Osteocyte (in vitro differentiated cells): ENCODE data around the gene SUPT20HL1. TPM values are rescaled to one million over a fixed set of nuclear protein-coding genes. Genes with fewer than 3 reads are reported as not detected.

ENCODE experiments used
- DNase-seq: peaks from one replicate; pipeline ENCODE4 v3.0.0; 2021; ENCODE audit warnings: mixed read lengths; ENCODE audit not compliant: unreplicated experiment; ENCODE audit errors: extremely low spot score
- H3K27ac Mint-ChIP-seq: one replicate; pipeline ENCODE4 v1.8.0; 2021; ENCODE audit warnings: mild to moderate bottlenecking, mixed read lengths; ENCODE audit not compliant: unreplicated experiment
- H3K27me3 Mint-ChIP-seq: one replicate; pipeline ENCODE4 v1.8.0; 2021; ENCODE audit warnings: mixed read lengths; ENCODE audit not compliant: unreplicated experiment
- H3K36me3 Mint-ChIP-seq: one replicate; pipeline ENCODE4 v1.8.0; 2021; ENCODE audit warnings: mixed read lengths; ENCODE audit not compliant: unreplicated experiment
- H3K4me1 Mint-ChIP-seq: one replicate; pipeline ENCODE4 v1.8.0; 2021; ENCODE audit warnings: mixed read lengths; ENCODE audit not compliant: unreplicated experiment
- H3K4me3 Mint-ChIP-seq: one replicate; pipeline ENCODE4 v1.8.0; 2021; ENCODE audit warnings: mild to moderate bottlenecking, moderate library complexity, mixed read lengths; ENCODE audit not compliant: unreplicated experiment
- H3K9me3 Mint-ChIP-seq: one replicate; pipeline ENCODE4 v1.8.0; 2021; ENCODE audit warnings: mixed read lengths; ENCODE audit not compliant: unreplicated experiment
- CTCF ChIP-seq: fragments of 200-600 bp; sonication (generic); IDR thresholded peaks from 2 replicates; pipeline ENCODE4 v1.5.0; 2021; ENCODE audit warnings: antibody characterized with exemption, mild to moderate bottlenecking, moderate library complexity
- total RNA-seq: library from RNA; stranded (reverse); gene quantifications from 2 replicates; pipeline ENCODE4 v1.2.1, GENCODE V29; 2021

Gene SUPT20HL1
- total RNA-seq, 1 donor from 2014 or later: not detected

GRCh38 chrX:24372021-24372763, 11.8 kb downstream of the SUPT20HL1 start:
- Mint-ChIP-seq H3K27ac (no peak overlapping the region), H3K36me3 (no peaks in the 10 kb centered on the region), H3K27me3 (peaks cover 18% of the 10 kb centered on the region), H3K9me3 (no peaks in the 10 kb centered on the region), H3K4me1 (peaks cover 7% of the 10 kb centered on the region), H3K4me3 (no peak overlapping the region)
- no peak for DNase-seq
- no peak for TF ChIP-seq CTCF

GRCh38 chrX:24375600-24376131, 15.2 kb downstream of the SUPT20HL1 start:
- peaks cover 39% of the 10 kb centered on the region for H3K27me3 Mint-ChIP-seq
- DNase-seq: no peak
- no peaks in the 10 kb centered on the region for H3K9me3 Mint-ChIP-seq
- no peak for TF ChIP-seq CTCF
- H3K4me1 Mint-ChIP-seq: peaks cover 12% of the 10 kb centered on the region
- no peak overlapping the region for H3K4me3 Mint-ChIP-seq
- H3K27ac Mint-ChIP-seq: no peak overlapping the region
- H3K36me3 Mint-ChIP-seq: no peaks in the 10 kb centered on the region

- H3K36me3 Mint-ChIP-seq: no peaks in the 10 kb centered on the region
- no peak for TF ChIP-seq CTCF
Measured at GRCh38 chrX:24376403-24376802, 16.0 kb downstream of the SUPT20HL1 start.

GRCh38 chrX:24377195-24377594, 16.8 kb downstream of the SUPT20HL1 start:
- Mint-ChIP-seq H3K4me1 (peaks cover 5% of the 10 kb centered on the region), H3K27ac (no peak overlapping the region), H3K27me3 (peaks cover 36% of the 10 kb centered on the region), H3K4me3 (no peak overlapping the region), H3K9me3 (no peaks in the 10 kb centered on the region), H3K36me3 (no peaks in the 10 kb centered on the region)
- DNase-seq: no peak
- no peak for TF ChIP-seq CTCF

More at GRCh38 chrX:24376403-24376802, 16.0 kb downstream of the SUPT20HL1 start:
- H3K27me3 Mint-ChIP-seq: peaks cover 36% of the 10 kb centered on the region
- no peak overlapping the region for H3K4me3 Mint-ChIP-seq
- no peaks in the 10 kb centered on the region for H3K9me3 Mint-ChIP-seq
- DNase-seq: no peak
- H3K4me1 Mint-ChIP-seq: peaks cover 6% of the 10 kb centered on the region
- no peak overlapping the region for H3K27ac Mint-ChIP-seq

GRCh38 chrX:24377911-24378468, 17.6 kb downstream of the SUPT20HL1 start:
- no peak for DNase-seq
- Mint-ChIP-seq H3K27ac (no peak overlapping the region), H3K27me3 (peaks cover 43% of the 10 kb centered on the region), H3K4me3 (no peak overlapping the region), H3K36me3 (no peaks in the 10 kb centered on the region), H3K9me3 (no peaks in the 10 kb centered on the region), H3K4me1 (peaks cover 5% of the 10 kb centered on the region)
- TF ChIP-seq CTCF: no peak
